ENCODE measurements around the gene GJC1.

GJC1 gene

GRCh38 chr17:44829523-44830358, at the start of gene GJC1:
GJC1 (minus strand) TSS chr17:44830287; CDS start chr17:44805817, 24,470 bp downstream.
- Histone ChIP-seq H3K27me3 (ENCODE audit: insufficient read depth, low read length) (no peaks in the 10 kb centered on the region), H2AFZ (ENCODE audit: low read length, unreplicated experiment) (peak within 1 kb of the TSS; percentile 95), H3K79me2 (ENCODE audit: control insufficient read depth, insufficient read depth, low read length, unreplicated experiment) (peaks cover 48% of the 10 kb centered on the region), H3K36me3 (ENCODE audit: insufficient read depth, low read length) (no peaks in the 10 kb centered on the region), H3K4me3 (ENCODE audit: low read depth, low read length) (peak within 1 kb of the TSS; percentile 100), H3K27ac (ENCODE audit: low read depth, low read length) (peak within 1 kb of the TSS; percentile 74), H3K4me1 (ENCODE audit: control insufficient read depth, insufficient read depth, low read length, unreplicated experiment) (peaks cover 12% of the 10 kb centered on the region)

GRCh38 chr17:44879376-44879775, 49.3 kb upstream of the GJC1 start:
- Histone ChIP-seq H3K4me1 (ENCODE audit: control insufficient read depth, insufficient read depth, low read length, unreplicated experiment) (no peaks in the 10 kb centered on the region), H3K4me3 (ENCODE audit: low read depth, low read length) (no peak overlapping the region), H3K27ac (ENCODE audit: low read depth, low read length) (no peak overlapping the region), H3K36me3 (ENCODE audit: insufficient read depth, low read length) (peaks cover 25% of the 10 kb centered on the region; the same call in 1 of the 2 replicates), H3K27me3 (ENCODE audit: insufficient read depth, low read length) (no peaks in the 10 kb centered on the region), H3K79me2 (ENCODE audit: control insufficient read depth, insufficient read depth, low read length, unreplicated experiment) (no peaks in the 10 kb centered on the region), H2AFZ (ENCODE audit: low read length, unreplicated experiment) (no peak overlapping the region)

- H3K4me3 ChIP-seq (ENCODE audit: low read depth, low read length) = no peak overlapping the region
- no peaks in the 10 kb centered on the region for H3K79me2 ChIP-seq (ENCODE audit: control insufficient read depth, insufficient read depth, low read length, unreplicated experiment)
- no peak overlapping the region for H2AFZ ChIP-seq (ENCODE audit: low read length, unreplicated experiment)
- no peaks in the 10 kb centered on the region for H3K27me3 ChIP-seq (ENCODE audit: insufficient read depth, low read length)
- peaks cover 29% of the 10 kb centered on the region; the same call in 1 of the 2 replicates for H3K36me3 ChIP-seq (ENCODE audit: insufficient read depth, low read length)
- H3K4me1 ChIP-seq (ENCODE audit: control insufficient read depth, insufficient read depth, low read length, unreplicated experiment) = no peaks in the 10 kb centered on the region
- H3K27ac ChIP-seq (ENCODE audit: low read depth, low read length) = no peak overlapping the region
These were observed 48.6 kb upstream of the GJC1 start for GRCh38 chr17:44878627-44879221.

- Histone ChIP-seq H3K4me1 (ENCODE audit: control insufficient read depth, insufficient read depth, low read length, unreplicated experiment) (no peaks in the 10 kb centered on the region), H3K79me2 (ENCODE audit: control insufficient read depth, insufficient read depth, low read length, unreplicated experiment) (no peaks in the 10 kb centered on the region), H3K36me3 (ENCODE audit: insufficient read depth, low read length) (peaks cover 32% of the 10 kb centered on the region), H3K27me3 (ENCODE audit: insufficient read depth, low read length) (no peaks in the 10 kb centered on the region), H2AFZ (ENCODE audit: low read length, unreplicated experiment) (no peak overlapping the region), H3K4me3 (ENCODE audit: low read depth, low read length) (no peak overlapping the region), H3K27ac (ENCODE audit: low read depth, low read length) (no peak overlapping the region)
These were observed 47.0 kb upstream of the GJC1 start for GRCh38 chr17:44877121-44877520.

GRCh38 chr17:44875761-44876160, 45.7 kb upstream of the GJC1 start:
- peaks cover 37% of the 10 kb centered on the region for H3K36me3 ChIP-seq (ENCODE audit: insufficient read depth, low read length)
- no peak overlapping the region for H3K27ac ChIP-seq (ENCODE audit: low read depth, low read length)
- H3K79me2 ChIP-seq (ENCODE audit: control insufficient read depth, insufficient read depth, low read length, unreplicated experiment) = no peaks in the 10 kb centered on the region
- no peak overlapping the region for H2AFZ ChIP-seq (ENCODE audit: low read length, unreplicated experiment)
- no peaks in the 10 kb centered on the region for H3K27me3 ChIP-seq (ENCODE audit: insufficient read depth, low read length)
- H3K4me3 ChIP-seq (ENCODE audit: low read depth, low read length) = no peak overlapping the region
- no peaks in the 10 kb centered on the region for H3K4me1 ChIP-seq (ENCODE audit: control insufficient read depth, insufficient read depth, low read length, unreplicated experiment)

- H3K4me1 ChIP-seq (ENCODE audit: control insufficient read depth, insufficient read depth, low read length, unreplicated experiment) = no peaks in the 10 kb centered on the region
- H3K4me3 ChIP-seq (ENCODE audit: low read depth, low read length) = no peak overlapping the region
- H3K27ac ChIP-seq (ENCODE audit: low read depth, low read length) = no peak overlapping the region
- no peak overlapping the region for H2AFZ ChIP-seq (ENCODE audit: low read length, unreplicated experiment)
- peaks cover 31% of the 10 kb centered on the region for H3K36me3 ChIP-seq (ENCODE audit: insufficient read depth, low read length)
- H3K79me2 ChIP-seq (ENCODE audit: control insufficient read depth, insufficient read depth, low read length, unreplicated experiment) = no peaks in the 10 kb centered on the region
- no peaks in the 10 kb centered on the region for H3K27me3 ChIP-seq (ENCODE audit: insufficient read depth, low read length)
These were observed 42.2 kb upstream of the GJC1 start for GRCh38 chr17:44872131-44872768.

GRCh38 chr17:44871556-44871955, 41.5 kb upstream of the GJC1 start:
- H2AFZ ChIP-seq (ENCODE audit: low read length, unreplicated experiment) = no peak overlapping the region
- H3K36me3 ChIP-seq (ENCODE audit: insufficient read depth, low read length) = peaks cover 31% of the 10 kb centered on the region
- H3K27me3 ChIP-seq (ENCODE audit: insufficient read depth, low read length) = no peaks in the 10 kb centered on the region
- H3K4me1 ChIP-seq (ENCODE audit: control insufficient read depth, insufficient read depth, low read length, unreplicated experiment) = no peaks in the 10 kb centered on the region
- no peak overlapping the region for H3K27ac ChIP-seq (ENCODE audit: low read depth, low read length)
- H3K79me2 ChIP-seq (ENCODE audit: control insufficient read depth, insufficient read depth, low read length, unreplicated experiment) = no peaks in the 10 kb centered on the region
- H3K4me3 ChIP-seq (ENCODE audit: low read depth, low read length) = no peak overlapping the region

- no peak overlapping the region for H3K27ac ChIP-seq (ENCODE audit: low read depth, low read length)
These were observed 37.8 kb upstream of the GJC1 start for GRCh38 chr17:44867841-44868240.

GRCh38 chr17:44865931-44866330, 35.8 kb upstream of the GJC1 start:
- Histone ChIP-seq H3K4me1 (ENCODE audit: control insufficient read depth, insufficient read depth, low read length, unreplicated experiment) (no peaks in the 10 kb centered on the region), H3K27me3 (ENCODE audit: insufficient read depth, low read length) (no peaks in the 10 kb centered on the region), H3K4me3 (ENCODE audit: low read depth, low read length) (no peak overlapping the region), H3K27ac (ENCODE audit: low read depth, low read length) (no peak overlapping the region), H3K79me2 (ENCODE audit: control insufficient read depth, insufficient read depth, low read length, unreplicated experiment) (no peaks in the 10 kb centered on the region), H3K36me3 (ENCODE audit: insufficient read depth, low read length) (peaks cover 33% of the 10 kb centered on the region), H2AFZ (ENCODE audit: low read length, unreplicated experiment) (no peak overlapping the region)

More at GRCh38 chr17:44867841-44868240, 37.8 kb upstream of the GJC1 start:
- no peak overlapping the region for H2AFZ ChIP-seq (ENCODE audit: low read length, unreplicated experiment)
- peaks cover 38% of the 10 kb centered on the region for H3K36me3 ChIP-seq (ENCODE audit: insufficient read depth, low read length)
- H3K79me2 ChIP-seq (ENCODE audit: control insufficient read depth, insufficient read depth, low read length, unreplicated experiment) = no peaks in the 10 kb centered on the region
- H3K4me3 ChIP-seq (ENCODE audit: low read depth, low read length) = no peak overlapping the region
- no peaks in the 10 kb centered on the region for H3K27me3 ChIP-seq (ENCODE audit: insufficient read depth, low read length)
- H3K4me1 ChIP-seq (ENCODE audit: control insufficient read depth, insufficient read depth, low read length, unreplicated experiment) = no peaks in the 10 kb centered on the region

- no peak overlapping the region for H2AFZ ChIP-seq (ENCODE audit: low read length, unreplicated experiment)
- no peaks in the 10 kb centered on the region for H3K79me2 ChIP-seq (ENCODE audit: control insufficient read depth, insufficient read depth, low read length, unreplicated experiment)
- no peak overlapping the region for H3K4me3 ChIP-seq (ENCODE audit: low read depth, low read length)
- no peak overlapping the region for H3K27ac ChIP-seq (ENCODE audit: low read depth, low read length)
- peaks cover 30% of the 10 kb centered on the region for H3K36me3 ChIP-seq (ENCODE audit: insufficient read depth, low read length)
- H3K4me1 ChIP-seq (ENCODE audit: control insufficient read depth, insufficient read depth, low read length, unreplicated experiment) = no peaks in the 10 kb centered on the region
- no peaks in the 10 kb centered on the region for H3K27me3 ChIP-seq (ENCODE audit: insufficient read depth, low read length)
These were observed 35.2 kb upstream of the GJC1 start for GRCh38 chr17:44865231-44865660.
